Measurements from ENCODE around the gene NHSL1.

- TF ChIP-seq CTCF (IDR thresholded peaks at IDR 0.05) (no peak), ZFX (IDR thresholded peaks at IDR 0.05; ENCODE audit: borderline replicate concordance) (no peak)
Observed at GRCh38 chr6:138527411-138528088, 28.3 kb upstream of the NHSL1 start.

Data from 22Rv1 (cell line).